Left kidney (tissue), 8 donors: ENCODE results near the gene XPNPEP3. TPM values are rescaled to one million over a fixed set of nuclear protein-coding genes. Genes with fewer than 3 reads are reported as not detected.
"Not testable (repeated sequence)": the region's sequence is repeated elsewhere in the genome, so short reads cannot be mapped to it uniquely, and the experiment has no call there.

Experiments used
- DNase-seq: peaks from one replicate; pipeline ENCODE4 v3.0.0-alpha.2; 2013
- long read RNA-seq, 8 donors: transcript quantifications; one replicate each; lab custom pipeline, GENCODE V29; 2026
- polyA plus RNA-seq: library from polyadenylated mRNA; unstranded; fragments of 120-200 nt; gene quantifications from one replicate; pipeline ENCODE4 v1.2.1, GENCODE V29; 2013; ENCODE audit not compliant: insufficient read length

The XPNPEP3 gene
- polyA plus RNA-seq = 19.2 TPM
- long read RNA-seq, donor 1, full-length matches to known transcripts = 10 of 10 reads
- long read RNA-seq, donor 1, partial matches to known transcripts = 0 of 10 reads
- long read RNA-seq, donor 1, other reads (novel, unspliced or antisense) = 0 of 10 reads
- long read RNA-seq, donor 2, partial matches to known transcripts = 0 of 2 reads
- long read RNA-seq, donor 2, other reads (novel, unspliced or antisense) = 0 of 2 reads
- long read RNA-seq, donor 3, full-length matches to known transcripts = 1 of 9 reads
- long read RNA-seq, donor 3, partial matches to known transcripts = 8 of 9 reads
- long read RNA-seq, donor 3, other reads (novel, unspliced or antisense) = 0 of 9 reads
- long read RNA-seq, donor 4 = 0 reads
- long read RNA-seq, donor 5, partial matches to known transcripts = 0 of 3 reads
- long read RNA-seq, donor 5, other reads (novel, unspliced or antisense) = 0 of 3 reads
- long read RNA-seq, donor 6, transcript XPNPEP3-205 (3 exons, 1,418 nt) = major isoform, 8 of 14 reads
- long read RNA-seq, donor 6, partial matches to known transcripts = 6 of 14 reads
- long read RNA-seq, donor 6, other reads (novel, unspliced or antisense) = 0 of 14 reads
- long read RNA-seq, donor 7, full-length matches to known transcripts = 3 of 3 reads
- long read RNA-seq, donor 7, partial matches to known transcripts = 0 of 3 reads
- long read RNA-seq, donor 7, other reads (novel, unspliced or antisense) = 0 of 3 reads
- long read RNA-seq, donor 8, partial matches to known transcripts = 0 of 1 reads
- long read RNA-seq, donor 8, other reads (novel, unspliced or antisense) = 0 of 1 reads

GRCh38 chr22:40856513-40857308 lies at the start of gene XPNPEP3, which contains the start of gene ST13:
Gene XPNPEP3, plus strand, starts transcription at chr22:40857148. Its CDS starts 34 bp downstream, at chr22:40857182.
Gene ST13, minus strand, starts transcription at chr22:40856639. Its CDS starts 99 bp downstream, at chr22:40856540.
- peak; percentile 95 for DNase-seq

- DNase-seq = no peak
Measured at GRCh38 chr22:40808018-40808841, 48.7 kb upstream of the XPNPEP3 start.

- no peak for DNase-seq
Measured at GRCh38 chr22:40813912-40814315, 43.0 kb upstream of the XPNPEP3 start.

GRCh38 chr22:40817737-40818136 lies 39.2 kb upstream of the XPNPEP3 start:
- no peak for DNase-seq

GRCh38 chr22:40818192-40818746 lies 38.7 kb upstream of the XPNPEP3 start:
- no peak for DNase-seq

- peak; percentile 84 for DNase-seq
Measured at GRCh38 chr22:40818747-40819598, 38.0 kb upstream of the XPNPEP3 start, which contains the start of gene SLC25A17. Gene SLC25A17, minus strand, starts transcription at chr22:40819346. Its CDS starts 98 bp downstream, at chr22:40819248.

- DNase-seq = no peak
Measured at GRCh38 chr22:40819599-40820140, 37.3 kb upstream of the XPNPEP3 start.

- no peak for DNase-seq
Measured at GRCh38 chr22:40823426-40823825, 33.5 kb upstream of the XPNPEP3 start.

- DNase-seq = not testable (repeated sequence)
Measured at GRCh38 chr22:40826292-40826691, 30.7 kb upstream of the XPNPEP3 start.

- no peak for DNase-seq
Measured at GRCh38 chr22:40826984-40827741, 29.8 kb upstream of the XPNPEP3 start.

- no peak for DNase-seq
Measured at GRCh38 chr22:40829131-40829530, 27.8 kb upstream of the XPNPEP3 start.

GRCh38 chr22:40834619-40835018 lies 22.3 kb upstream of the XPNPEP3 start:
- no peak for DNase-seq

- DNase-seq = no peak
Measured at GRCh38 chr22:40838486-40838885, 18.5 kb upstream of the XPNPEP3 start.

GRCh38 chr22:40844951-40845350 lies 12.0 kb upstream of the XPNPEP3 start:
- DNase-seq = no peak

GRCh38 chr22:40845816-40846215 lies 11.1 kb upstream of the XPNPEP3 start:
- DNase-seq = not testable (repeated sequence)

GRCh38 chr22:40853333-40853732 lies 3.6 kb upstream of the XPNPEP3 start:
- DNase-seq = no peak

GRCh38 chr22:40853961-40854360 lies 3.0 kb upstream of the XPNPEP3 start:
- no peak for DNase-seq
